RPMI7951 (cell line): ENCODE measurements around the gene LHX8. TPM values are rescaled to one million over a fixed set of nuclear protein-coding genes. Genes with fewer than 3 reads are reported as not detected.

Source experiments
- DNase-seq: peaks from one replicate; pipeline ENCODE4 v3.0.0-alpha.2; 2012; ENCODE audit warnings: low read depth
- total RNA-seq: library from RNA; depleted of rRNA; stranded (reverse); fragments of >200 nt; shearing (Covaris generic); gene quantifications from 2 replicates; pipeline ENCODE4 v1.2.3, GENCODE V29; 2014

The LHX8 gene
- total RNA-seq, 1 experiment from 2014 or later = 9.0 TPM

- peak; percentile 62 for DNase-seq
Observed at GRCh38 chr1:75203415-75204277, 69.5 kb downstream of the LHX8 start.

- DNase-seq = no peak
Observed at GRCh38 chr1:75208862-75209261, 74.7 kb downstream of the LHX8 start.
